Common myeloid progenitor, CD34-positive (primary cell): ENCODE measurements around the gene CRELD1.

Source experiments
- CTCF ChIA-PET: fragments of 350-600 bp; sonication (Branson Sonifier 250); formaldehyde crosslinking; loops from one replicate; lab custom pipeline; 2021; ENCODE audit warnings: antibody characterized with exemption; lab: Charles Lee
- POLR2A ChIA-PET: fragments of 350-600 bp; sonication (Branson Sonifier 250); formaldehyde crosslinking; loops from one replicate; lab custom pipeline; 2021; ENCODE audit warnings: antibody characterized with exemption; lab: Charles Lee
- DNase-seq, 3 donors: peaks; one replicate each; pipeline versions ENCODE4 v3.0.0 to v3.0.0-alpha.2; 2013
- H3K27ac ChIP-seq, 2 experiments: 1 replicate in 1 of 2; 2 replicates in 1 of 2; pipeline ENCODE4 v1.7.0; 2013; ENCODE audit warnings: inconsistent platforms in 2 of 2, low read length in 2 of 2, mild to moderate bottlenecking in 2 of 2, low read depth in 1 of 2, moderate library complexity in 1 of 2; ENCODE audit not compliant: severe bottlenecking in 2 of 2, insufficient read depth in 1 of 2, poor library complexity in 1 of 2
- H3K27me3 ChIP-seq, 5 experiments: replicated peaks in 2 of 5; 1 replicate in 3 of 5; 2 replicates in 2 of 5; pipeline versions ENCODE4 v1.6.1 to v1.7.0; 2013; ENCODE audit warnings: low read length in 4 of 5, mild to moderate bottlenecking in 2 of 5, moderate library complexity in 2 of 5, inconsistent platforms in 1 of 5; ENCODE audit not compliant: insufficient read depth in 5 of 5, control insufficient read depth in 4 of 5
- H3K36me3 ChIP-seq, 4 experiments: 1 replicate in 2 of 4; 2 replicates in 2 of 4; pipeline versions ENCODE4 v1.6.1 to v1.7.0; 2013; ENCODE audit warnings: low read length in 3 of 4, control low read depth in 1 of 4, mild to moderate bottlenecking in 1 of 4; ENCODE audit not compliant: control insufficient read depth in 4 of 4, insufficient read depth in 4 of 4
- H3K4me1 ChIP-seq, 4 experiments: 1 replicate in 3 of 4; 2 replicates in 1 of 4; pipeline versions ENCODE4 v1.6.1 to v1.7.1; 2013; ENCODE audit warnings: low read length in 3 of 4, mild to moderate bottlenecking in 3 of 4, control low read depth in 1 of 4, inconsistent platforms in 1 of 4, moderate library complexity in 1 of 4; ENCODE audit not compliant: control insufficient read depth in 4 of 4, insufficient read depth in 4 of 4; ENCODE audit errors: control extremely low read depth in 1 of 4
- H3K4me3 ChIP-seq, 7 experiments: 1 replicate in 4 of 7; 2 replicates in 3 of 7; pipeline versions ENCODE4 v1.5.1 to v1.7.0; 2013; ENCODE audit warnings: mild to moderate bottlenecking in 7 of 7, low read length in 6 of 7, moderate library complexity in 6 of 7, inconsistent platforms in 2 of 7, low read depth in 2 of 7, control low read depth in 1 of 7; ENCODE audit not compliant: insufficient read depth in 4 of 7, control insufficient read depth in 1 of 7; ENCODE audit errors: extremely low read depth in 1 of 7
- H3K9me3 ChIP-seq, 5 experiments: 1 replicate in 4 of 5; 2 replicates in 1 of 5; pipeline versions ENCODE4 v1.6.1 to v1.7.1; 2013; ENCODE audit warnings: low read length in 4 of 5, mild to moderate bottlenecking in 2 of 5, inconsistent platforms in 1 of 5, low read depth in 1 of 5, moderate library complexity in 1 of 5; ENCODE audit not compliant: control insufficient read depth in 4 of 5, insufficient read depth in 2 of 5; ENCODE audit errors: control extremely low read depth in 1 of 5
- WGBS: methylation state at CpG from one replicate; pipeline ENCODE4 v1.1.5; 2013; ENCODE audit not compliant: insufficient coverage; 5-methylcytosine and 5-hydroxymethylcytosine counted together

Gene CRELD1

DNA sequence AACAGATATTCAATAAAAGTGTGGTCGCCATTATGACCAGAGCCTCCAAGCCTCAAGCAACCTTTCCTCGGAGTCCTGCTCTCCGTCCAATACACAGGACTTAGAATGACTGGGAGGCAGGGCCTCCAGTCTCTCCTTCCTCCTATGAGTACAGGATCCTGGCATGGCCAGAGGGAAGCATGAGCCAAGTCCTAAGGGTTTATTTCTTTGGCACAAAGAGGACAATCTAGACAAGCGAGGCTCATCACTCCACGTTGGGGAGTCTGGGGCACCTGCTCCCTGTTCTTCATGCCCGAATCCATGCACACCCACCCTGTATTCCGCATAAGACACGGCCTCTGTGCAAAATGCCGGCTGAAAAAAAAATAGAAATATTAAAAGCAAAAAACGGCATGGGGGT, 11.7 kb downstream of the CRELD1 start:
- 93% methylated on average over 9 of the region's 10 CpGs for WGBS
- H3K9me3 ChIP-seq = no peaks in the 10 kb centered on the region
- no peak for DNase-seq
- no peaks in the 10 kb centered on the region for H3K27me3 ChIP-seq
- ChIA-PET POLR2A (interaction anchor here (3.3 kb wide), 1 partner anchor 12 kb away, joined by 21 read pairs; the partner anchor contains the start of gene CRELD1), CTCF (interaction anchor here (0.8 to 1.7 kb wide), 2 partner anchors 10 to 13 kb away, joined by 3 to 19 read pairs; partner anchors contain the start of gene CRELD1)
- H3K4me3 ChIP-seq = no peak overlapping the region
- H3K4me1 ChIP-seq = peaks cover 0 to 22% (median 6%) of the 10 kb centered on the region in 4 experiments
- peaks cover 0 to 53% (median 27%) of the 10 kb centered on the region in 4 experiments for H3K36me3 ChIP-seq
- no peak overlapping the region for H3K27ac ChIP-seq

- peak; percentile 87 to 94 (median 93) for DNase-seq
- H3K4me1 ChIP-seq = peaks cover 8 to 31% (median 13%) of the 10 kb centered on the region in 4 experiments
- peak overlapping the region; percentile 19 to 71 (median 49) for H3K4me3 ChIP-seq
- H3K27me3 ChIP-seq = no peaks in the 10 kb centered on the region
- H3K9me3 ChIP-seq = no peaks in the 10 kb centered on the region
- ChIA-PET CTCF (interaction anchor here (0.6 to 1.7 kb wide), 12 partner anchors 8 to 219 kb away, joined by 3 to 19 read pairs (median 3); partner anchors contain the start of gene CRELD1), POLR2A (interaction anchor here (3.3 kb wide), 1 partner anchor 13 kb away, joined by 21 read pairs; the partner anchor contains the start of gene CRELD1)
- 43% methylated on average over 86 of the region's 90 CpGs for WGBS
- peaks cover 0 to 47% (median 21%) of the 10 kb centered on the region in 4 experiments for H3K36me3 ChIP-seq
- peak overlapping the region in 1 of 2 experiments; percentile 34 for H3K27ac ChIP-seq
Observed at GRCh38 chr3:9946112-9947024, 12.7 kb downstream of the CRELD1 start.

DNA sequence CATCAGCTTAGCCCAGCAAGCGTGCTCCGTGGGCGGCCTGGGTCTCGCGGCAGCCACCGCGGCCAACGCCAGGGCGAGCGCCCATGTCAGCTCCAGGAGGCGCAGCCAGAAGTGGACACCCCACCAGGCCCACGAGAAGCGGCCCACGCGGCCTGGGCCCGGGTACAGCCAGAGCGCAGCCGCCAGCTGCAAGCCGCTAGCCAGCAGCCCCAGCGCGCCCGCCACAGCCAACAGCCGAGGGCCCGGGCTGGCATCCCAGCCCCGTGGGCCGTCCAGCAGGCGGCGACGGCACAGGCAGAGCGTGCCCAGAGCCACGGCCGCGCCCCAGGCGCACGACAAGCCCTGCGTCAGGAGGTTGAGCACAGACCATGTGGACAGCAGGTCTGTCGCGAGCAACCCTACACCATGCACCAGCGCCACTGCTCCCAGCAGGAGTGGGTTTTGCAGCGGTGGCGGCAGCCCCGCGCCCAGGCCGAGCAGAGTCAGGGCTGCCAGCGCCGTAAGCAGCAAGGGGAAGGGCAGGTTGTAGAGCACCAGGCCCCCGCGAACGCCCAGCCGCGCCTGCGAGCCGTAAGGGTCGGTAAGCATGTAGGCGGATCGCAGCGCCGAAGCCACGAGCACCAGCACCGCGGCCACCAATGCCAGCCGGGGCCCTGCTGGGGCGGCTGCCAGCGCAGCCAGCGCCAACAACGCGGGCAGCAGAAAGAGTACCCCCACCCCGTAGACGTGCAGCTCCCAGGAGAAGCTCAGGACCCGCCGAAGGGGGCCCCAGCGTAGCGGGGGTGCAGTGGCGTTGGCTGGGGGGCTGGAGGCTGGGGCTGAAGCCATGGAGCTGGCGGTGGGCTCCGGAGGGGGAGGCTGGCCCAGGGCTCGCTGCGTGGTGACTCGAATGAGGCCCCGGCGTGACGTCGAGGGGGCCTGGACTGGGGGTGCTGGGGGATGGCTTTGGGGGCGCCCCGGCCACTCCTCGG, 13.7 kb downstream of the CRELD1 start:
- Histone ChIP-seq H3K36me3 (peaks cover 0 to 45% (median 21%) of the 10 kb centered on the region in 4 experiments), H3K9me3 (no peaks in the 10 kb centered on the region), H3K27me3 (no peaks in the 10 kb centered on the region), H3K4me3 (peak overlapping the region in 1 of 7 experiments; percentile 71), H3K27ac (no peak overlapping the region), H3K4me1 (peaks cover 9 to 39% (median 19%) of the 10 kb centered on the region in 4 experiments)
- peak in 2 of 3 donors; percentile 7 to 17 for DNase-seq
- 95% methylated on average over 64 of the region's 86 CpGs for WGBS
- ChIA-PET POLR2A (interaction anchor here (0.6 to 3.3 kb wide), 2 partner anchors 14 to 79 kb away, joined by 4 to 21 read pairs; partner anchors contain the start of gene CRELD1), CTCF (interaction anchor here (0.8 to 3.0 kb wide), 9 partner anchors 8 to 220 kb away, joined by 3 to 19 read pairs (median 4); partner anchors contain the start of gene CRELD1)

DNA sequence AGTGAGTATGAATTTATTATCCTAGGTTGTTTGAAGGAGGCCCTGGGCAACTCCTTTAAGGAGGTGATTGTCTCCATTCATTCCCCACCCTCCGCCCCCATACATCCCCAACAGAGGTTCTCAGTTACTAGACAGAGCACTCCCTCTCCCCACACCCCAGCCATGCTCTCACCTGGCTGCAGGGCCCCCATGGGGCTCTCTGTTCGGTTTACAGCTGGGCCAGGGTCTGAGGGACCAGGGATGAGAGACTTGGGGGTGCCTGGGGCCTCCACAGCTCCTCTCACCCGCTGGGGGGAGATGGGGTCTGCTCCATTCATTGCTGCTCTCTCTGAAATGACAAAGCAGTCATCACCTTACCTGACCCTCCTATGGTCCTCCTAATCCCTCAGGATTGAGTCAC, 15.0 kb downstream of the CRELD1 start:
- no peaks in the 10 kb centered on the region for H3K9me3 ChIP-seq
- DNase-seq = no peak
- peaks cover 9 to 39% (median 20%) of the 10 kb centered on the region in 4 experiments for H3K4me1 ChIP-seq
- no peak overlapping the region for H3K27ac ChIP-seq
- ChIA-PET POLR2A (no interaction called here), CTCF (interaction anchor here (3.0 kb wide), 1 partner anchor 15 kb away, joined by 15 read pairs; the partner anchor contains the start of gene CRELD1)
- 100% methylated on average over 1 of the region's 3 CpGs for WGBS
- H3K36me3 ChIP-seq = peaks cover 0 to 41% (median 16%) of the 10 kb centered on the region in 4 experiments
- H3K27me3 ChIP-seq = no peaks in the 10 kb centered on the region
- no peak overlapping the region for H3K4me3 ChIP-seq

- H3K4me3 ChIP-seq = no peak overlapping the region
- WGBS = 98% methylated on average over 7 of the region's 7 CpGs
- no peaks in the 10 kb centered on the region for H3K27me3 ChIP-seq
- ChIA-PET CTCF (interaction anchor here (1.0 to 3.0 kb wide), 3 partner anchors 16 to 234 kb away, joined by 3 to 15 read pairs (median 5); partner anchors contain the start of gene CRELD1), POLR2A (no interaction called here)
- peaks cover 0 to 36% (median 13%) of the 10 kb centered on the region in 4 experiments for H3K36me3 ChIP-seq
- H3K9me3 ChIP-seq = no peaks in the 10 kb centered on the region
- DNase-seq = no peak
- no peak overlapping the region for H3K27ac ChIP-seq
- H3K4me1 ChIP-seq = peaks cover 9 to 39% (median 21%) of the 10 kb centered on the region in 4 experiments
Observed at GRCh38 chr3:9949115-9949514, 15.5 kb downstream of the CRELD1 start.

DNA sequence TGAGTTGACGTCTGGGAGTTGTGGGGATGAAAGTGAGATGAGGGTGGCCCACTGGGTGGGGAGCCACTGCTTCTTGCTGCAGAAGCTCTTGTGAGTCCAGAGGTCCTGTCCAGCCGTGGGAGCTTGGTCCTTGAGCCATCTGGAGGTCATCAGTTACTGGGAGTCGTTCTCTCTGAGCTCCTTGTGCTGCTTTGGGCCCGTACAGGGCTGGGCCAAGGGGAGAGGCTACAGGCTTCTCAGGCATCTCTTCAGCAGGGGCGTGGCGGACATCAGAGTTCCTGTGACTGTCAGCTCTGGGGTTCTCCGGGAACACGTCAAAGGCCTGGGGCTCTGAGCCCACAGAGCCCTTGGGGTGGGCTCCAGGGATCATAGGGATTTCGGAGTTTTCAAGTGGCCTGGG, 16.0 kb downstream of the CRELD1 start:
- Histone ChIP-seq H3K4me1 (peaks cover 9 to 38% (median 22%) of the 10 kb centered on the region in 4 experiments), H3K27me3 (no peaks in the 10 kb centered on the region), H3K9me3 (no peaks in the 10 kb centered on the region), H3K4me3 (no peak overlapping the region), H3K36me3 (peaks cover 0 to 31% (median 12%) of the 10 kb centered on the region in 4 experiments), H3K27ac (no peak overlapping the region)
- ChIA-PET POLR2A (no interaction called here), CTCF (interaction anchor here (0.8 to 3.0 kb wide), 4 partner anchors 14 to 234 kb away, joined by 3 to 15 read pairs (median 4); partner anchors contain the start of gene CRELD1)
- WGBS = 100% methylated on average over 8 of the region's 9 CpGs
- DNase-seq = no peak
